CMK (cell line): Measurements from ENCODE around the gene MLLT1.

Source experiments
- DNase-seq: peaks from one replicate; pipeline ENCODE4 v3.0.0-alpha.2; 2010; ENCODE audit warnings: low read depth

MLLT1 gene

DNA sequence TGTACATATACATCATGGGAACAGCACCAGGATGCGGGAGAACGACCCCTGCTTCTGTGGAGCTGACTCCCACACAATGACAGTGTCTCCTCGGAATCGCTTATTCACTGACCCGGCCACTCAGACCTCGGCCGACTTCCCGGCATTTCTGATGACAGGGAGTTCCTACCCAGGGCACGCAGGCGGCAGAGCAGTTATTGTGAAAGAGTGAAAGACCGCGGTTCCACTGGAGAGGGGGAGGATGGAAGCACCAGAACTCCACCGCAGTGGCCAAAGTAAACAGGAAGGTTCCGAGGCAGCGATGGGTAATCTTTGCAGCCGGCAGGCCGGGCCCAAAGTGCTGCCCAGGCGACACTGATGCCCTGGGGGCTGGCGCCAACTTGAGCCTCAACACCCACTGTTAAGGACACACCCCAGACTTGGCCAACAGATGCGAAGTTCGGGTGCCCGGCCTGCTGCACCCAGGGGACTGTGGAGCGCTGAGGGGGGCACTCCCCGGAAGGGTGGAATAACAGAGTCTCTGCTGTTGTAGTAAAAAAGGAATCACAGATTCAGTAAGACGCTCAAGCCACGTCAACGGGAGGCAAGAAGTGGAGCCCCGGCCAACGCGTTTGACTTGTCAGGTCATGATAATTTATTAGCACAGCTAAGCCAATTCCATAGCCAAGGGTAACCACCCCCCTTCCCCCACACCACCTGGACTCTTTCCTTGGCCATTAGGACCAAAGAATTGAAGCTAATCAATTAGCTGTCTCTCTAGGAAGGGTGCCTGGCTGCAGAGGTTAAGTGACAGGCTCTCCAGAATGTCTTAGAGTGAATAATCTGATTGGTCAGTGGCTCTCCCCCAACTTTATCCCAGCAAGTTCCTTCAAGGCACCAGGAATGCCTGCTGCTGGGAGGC lies 5.8 kb downstream of the MLLT1 start:
- no peak for DNase-seq

DNA sequence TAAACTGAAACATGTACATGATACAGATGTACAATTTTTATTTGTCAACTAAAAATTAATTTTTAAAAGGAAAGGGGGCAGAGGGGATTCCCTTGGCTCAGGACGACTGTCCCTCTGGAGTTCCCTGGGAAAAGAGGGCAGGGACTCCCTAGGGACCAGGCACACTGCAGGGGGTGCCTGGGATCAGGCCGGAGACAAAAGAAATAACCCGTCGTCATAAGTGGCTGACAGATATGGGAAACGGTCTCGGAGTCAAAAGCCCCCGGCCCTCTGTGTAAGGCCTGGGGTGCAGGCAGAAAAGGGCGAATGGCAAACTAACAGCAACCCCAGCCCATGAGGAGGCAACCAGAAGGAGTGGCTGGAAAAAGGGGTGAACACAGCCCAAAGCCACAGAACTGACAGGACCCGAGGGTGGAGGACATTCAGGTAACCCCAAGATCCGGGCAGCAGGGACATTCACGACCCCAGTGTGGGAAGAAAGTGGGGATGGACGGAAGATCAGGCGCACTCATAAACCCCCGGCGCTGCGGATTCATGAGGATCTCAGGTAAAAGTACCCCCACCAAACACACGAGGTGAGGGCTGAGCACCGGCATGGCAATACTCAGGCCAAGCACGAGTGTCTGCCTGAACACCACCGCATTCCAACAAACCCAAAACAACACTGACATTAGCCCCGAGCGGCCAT lies 6.7 kb downstream of the MLLT1 start:
- no peak for DNase-seq

DNA sequence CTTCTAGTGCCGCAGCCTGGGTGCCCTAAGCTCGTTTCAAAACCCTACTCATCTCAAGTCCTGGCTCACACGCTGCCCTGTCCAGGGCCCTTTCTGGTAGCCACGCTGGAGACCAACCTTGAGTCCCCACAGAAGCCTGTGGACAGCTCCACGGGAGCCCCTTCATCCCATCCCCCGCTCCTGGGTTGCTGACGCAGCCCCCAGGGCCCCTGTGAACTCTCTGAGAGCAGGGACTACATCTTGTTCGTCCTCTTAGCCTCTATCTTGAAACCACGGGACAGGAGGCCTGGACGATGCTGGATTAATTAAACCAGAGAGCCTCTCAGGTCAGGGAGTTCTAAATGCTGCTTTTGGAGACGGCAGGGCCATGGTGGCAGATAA lies 7.4 kb downstream of the MLLT1 start:
- no peak for DNase-seq

DNA sequence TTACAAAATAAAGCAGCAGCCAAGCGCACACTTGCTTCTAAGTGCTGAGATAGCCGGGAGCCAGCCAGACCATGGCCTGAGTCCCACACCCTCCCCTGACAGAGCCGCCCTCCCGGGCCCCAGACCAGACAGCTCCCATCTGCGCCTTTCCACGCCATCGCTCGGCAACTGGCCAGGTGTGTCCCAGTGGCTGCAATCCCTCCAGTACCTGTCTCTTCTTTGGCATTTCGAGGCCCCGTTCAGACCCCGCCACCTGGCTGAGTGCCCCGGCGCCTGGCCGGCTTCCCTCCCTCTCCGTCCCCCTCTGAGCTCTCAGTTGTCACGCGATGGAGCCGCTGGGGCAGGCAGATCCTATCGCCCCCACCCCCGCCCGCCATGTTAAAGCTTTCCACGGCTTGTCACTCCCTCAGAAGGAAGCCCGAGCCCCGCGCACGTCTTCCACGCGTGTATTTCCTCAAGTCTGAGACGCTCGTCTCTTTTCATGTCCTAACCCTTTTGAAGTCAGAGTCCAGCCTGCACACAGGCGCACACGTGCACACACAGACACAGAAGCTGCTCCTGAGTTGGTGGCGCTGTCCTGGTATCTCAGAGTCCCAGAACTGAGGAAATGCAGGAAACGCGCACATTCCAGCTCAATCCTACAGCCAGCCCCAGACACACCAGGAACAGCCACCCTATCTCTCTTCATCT lies 7.9 kb downstream of the MLLT1 start:
- DNase-seq = no peak

DNA sequence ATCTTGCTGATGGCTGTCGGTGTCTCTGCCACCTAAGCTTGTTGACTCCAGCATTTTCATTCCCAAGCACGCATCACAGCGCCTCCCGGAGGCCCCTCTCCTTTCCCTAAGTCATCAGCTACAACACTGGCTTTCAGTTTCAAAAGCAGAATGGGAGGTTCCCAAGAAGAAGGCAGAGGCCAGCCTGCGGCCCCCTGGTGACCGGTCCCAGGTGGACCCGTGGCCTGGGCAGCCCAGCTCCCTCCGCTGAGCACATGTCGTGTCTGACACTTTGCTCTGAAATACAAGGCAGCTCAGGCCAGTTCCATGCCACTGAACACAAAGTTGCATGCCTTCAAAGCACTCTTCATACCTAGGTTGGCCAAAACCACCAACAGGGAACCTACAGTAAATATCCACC lies 8.5 kb downstream of the MLLT1 start:
- no peak for DNase-seq

DNA sequence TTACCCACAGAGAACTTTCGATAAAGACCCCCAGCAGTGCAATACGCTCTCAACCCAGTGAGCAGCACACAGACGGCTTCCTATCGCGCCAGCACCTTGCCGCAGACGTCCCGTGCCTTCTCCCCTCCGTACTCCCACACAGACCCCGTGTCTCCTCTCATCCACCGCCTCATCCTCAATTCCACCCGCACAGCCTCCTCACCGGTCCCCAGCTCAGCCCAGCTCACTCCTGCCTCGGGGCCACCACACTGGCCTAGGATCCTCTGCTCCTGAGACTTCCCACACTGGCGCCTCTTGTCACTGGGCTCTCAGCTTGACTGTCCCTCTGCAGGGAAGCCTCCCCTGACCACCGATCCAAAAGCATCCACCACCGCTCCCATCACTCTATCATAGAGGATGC lies 9.0 kb downstream of the MLLT1 start:
- DNase-seq = no peak

DNA sequence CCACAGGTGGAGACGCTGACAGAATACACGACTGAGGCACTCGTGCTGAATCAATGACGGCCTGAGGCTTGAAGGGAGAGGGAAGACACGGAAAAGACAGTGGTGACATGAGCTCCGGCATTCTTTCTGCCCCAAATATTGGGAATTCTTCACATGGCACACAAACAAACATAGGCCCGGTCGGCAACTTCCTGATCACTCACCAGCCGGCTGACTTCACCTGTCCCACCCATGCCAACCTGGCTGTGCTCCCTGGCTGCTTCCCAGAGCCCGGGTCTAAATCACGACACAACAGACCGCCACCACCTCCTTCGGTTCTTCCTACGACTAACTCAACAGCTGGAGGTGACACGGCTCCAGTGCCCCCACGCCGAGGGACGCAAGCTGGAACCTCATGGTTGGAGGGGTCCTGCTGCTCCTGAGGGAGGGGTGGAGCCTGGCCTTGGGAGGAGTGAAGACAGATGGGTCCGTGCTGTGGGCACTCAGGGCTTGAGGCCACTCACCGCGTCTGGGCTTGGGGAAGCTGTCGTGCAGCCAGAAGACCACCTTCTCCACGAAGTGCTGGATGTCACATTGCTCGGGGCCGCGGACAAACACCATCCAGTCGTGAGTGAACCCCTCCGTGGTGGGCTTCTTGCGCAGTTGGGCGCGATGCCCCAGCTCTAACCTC lies 9.6 kb downstream of the MLLT1 start:
- DNase-seq = no peak

DNA sequence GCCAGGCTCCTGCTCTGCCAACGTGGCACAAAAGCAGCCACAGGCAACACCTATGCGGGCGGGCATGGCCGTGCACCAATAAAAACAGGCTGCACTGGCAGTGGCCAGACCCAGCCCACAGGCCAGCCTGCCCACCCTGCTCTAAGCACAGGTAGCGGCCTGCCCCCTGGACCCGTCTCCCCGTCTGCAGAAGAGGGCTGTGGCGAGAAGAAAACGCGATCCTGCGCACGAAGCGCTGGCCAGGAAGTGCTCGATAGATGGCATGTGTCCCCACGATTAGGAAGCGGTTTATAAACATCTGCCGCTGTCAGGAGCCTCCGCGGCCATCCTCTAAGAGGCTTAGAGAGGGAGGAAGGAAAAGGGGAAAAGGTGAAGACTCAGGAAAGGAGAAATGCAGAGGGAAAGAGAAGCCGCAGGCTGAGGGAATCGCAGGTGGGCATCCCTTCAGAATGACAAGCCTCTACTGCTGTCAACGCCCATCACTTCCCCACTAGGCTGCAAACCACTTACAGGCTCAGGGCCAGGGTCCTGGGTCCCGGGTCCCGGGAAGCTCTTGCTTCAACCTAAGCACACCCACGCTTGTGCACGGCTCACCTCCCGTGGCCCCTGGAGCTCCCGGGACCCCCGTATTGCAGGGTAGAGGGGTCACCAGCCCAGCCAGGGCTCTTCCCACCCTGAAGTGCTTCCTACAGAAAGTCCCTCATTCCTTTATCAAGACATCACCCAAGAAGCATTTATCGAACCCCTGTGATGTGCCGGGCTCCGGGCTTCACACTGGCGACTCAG lies 10.5 kb downstream of the MLLT1 start:
- no peak for DNase-seq

DNA sequence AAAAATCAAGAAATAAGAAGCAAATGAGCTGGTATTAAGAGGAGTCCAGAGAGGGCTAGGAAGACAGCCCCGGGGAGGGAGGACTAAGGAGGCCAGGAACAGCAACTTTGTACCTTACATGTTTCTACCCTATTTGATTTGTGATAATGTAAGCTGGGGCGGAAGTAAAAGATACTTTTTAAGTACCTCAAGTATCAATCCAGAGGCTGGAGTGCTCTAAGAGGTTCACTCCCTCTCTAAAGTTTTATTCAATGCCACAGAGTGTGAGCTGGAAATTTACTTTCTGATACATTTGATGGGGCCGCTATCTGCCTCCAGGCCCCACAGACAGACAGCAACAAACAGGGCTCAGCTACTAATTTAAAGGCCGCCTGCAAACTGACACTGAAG lies 11.4 kb downstream of the MLLT1 start:
- DNase-seq = no peak

DNA sequence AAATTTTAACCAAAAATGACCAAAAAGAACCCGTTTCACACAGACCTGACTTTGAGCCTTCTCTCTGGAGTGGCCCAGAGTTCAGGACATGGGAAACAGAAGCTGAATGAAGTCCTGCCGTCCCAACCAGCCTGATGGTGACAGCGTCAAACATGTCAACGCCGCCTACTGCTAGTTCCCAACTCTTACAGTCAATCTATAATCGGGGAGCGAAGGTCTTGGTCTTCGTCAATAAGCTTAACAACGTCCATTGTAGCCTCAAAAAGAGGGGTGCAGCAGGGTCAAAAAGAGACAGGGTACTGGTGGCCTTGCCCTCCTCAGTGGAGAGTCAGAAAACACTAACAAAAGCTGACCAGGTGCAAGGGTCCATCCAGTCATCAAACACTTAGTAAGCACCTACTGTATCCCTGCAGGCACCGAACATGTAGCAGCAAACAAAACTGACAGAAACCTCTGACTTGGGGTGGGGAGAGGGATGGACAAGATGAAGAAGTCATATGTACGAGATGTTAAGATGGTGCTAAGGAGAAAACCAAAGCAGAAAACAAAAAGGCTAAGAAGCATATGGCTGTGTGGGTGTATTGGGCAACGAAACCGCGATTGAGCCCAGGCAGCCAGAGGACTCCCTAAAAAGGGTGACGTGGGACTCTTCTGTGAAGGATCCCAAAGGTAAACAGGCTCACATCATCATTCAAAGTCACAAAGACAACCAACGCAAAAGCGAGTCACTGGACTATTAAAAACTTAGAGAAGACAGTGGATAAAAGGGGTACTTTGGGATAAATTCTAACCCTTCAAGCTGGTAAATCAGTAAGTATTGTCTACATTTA lies 12.0 kb downstream of the MLLT1 start:
- DNase-seq = no peak

DNA sequence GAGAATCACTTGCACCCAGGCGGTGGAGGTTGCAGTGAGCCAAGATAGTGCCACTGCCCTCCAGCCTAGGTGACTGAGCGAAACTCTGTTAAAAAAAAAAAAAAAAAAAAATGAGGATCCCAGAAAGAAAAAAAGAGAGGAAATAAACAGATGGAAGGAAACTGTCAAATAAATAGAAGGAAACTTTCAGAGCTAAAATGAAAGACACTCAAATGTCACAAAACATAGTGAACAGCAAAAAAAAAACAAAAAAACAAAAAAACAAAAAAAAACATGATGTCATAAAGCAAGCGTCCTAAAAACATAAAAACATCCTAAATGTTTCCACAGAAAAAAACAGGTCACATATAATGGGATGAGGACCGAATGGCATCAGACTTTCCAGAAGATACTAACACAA lies 15.0 kb downstream of the MLLT1 start:
- DNase-seq = no peak

DNA sequence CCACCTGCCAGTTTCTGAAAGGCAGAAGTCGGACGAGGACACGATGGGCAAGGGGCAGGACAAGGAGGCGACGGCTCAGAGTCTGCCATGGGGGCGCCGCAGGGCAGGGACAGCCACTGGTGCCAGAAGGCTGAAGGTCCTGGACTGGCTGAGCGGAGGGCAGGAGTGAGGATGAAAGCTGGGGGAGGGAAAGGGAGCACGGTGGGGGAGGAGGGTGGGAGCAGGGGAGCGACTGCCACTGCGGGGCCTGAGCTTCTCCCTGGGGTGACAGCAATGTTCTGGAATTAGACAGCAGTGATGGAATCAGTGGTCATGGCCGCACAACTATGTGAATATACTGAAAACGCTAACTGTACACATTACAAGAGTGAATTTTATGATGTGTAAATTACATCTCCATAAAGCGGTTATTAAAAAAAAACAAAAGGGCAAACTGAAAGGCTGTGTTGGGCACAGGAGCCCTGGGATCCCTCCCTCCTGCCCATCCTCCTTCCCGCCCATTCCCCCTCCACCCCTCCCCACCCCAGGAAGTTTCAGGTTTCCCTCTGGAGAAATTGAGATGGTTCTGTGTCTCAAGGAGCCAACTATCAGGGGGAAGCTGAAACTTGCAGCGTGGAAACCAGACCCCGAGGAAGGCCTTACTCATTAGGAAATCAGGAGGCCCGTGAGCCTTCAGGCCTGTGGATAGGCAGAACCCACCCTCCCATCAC lies 15.9 kb downstream of the MLLT1 start:
- no peak for DNase-seq

DNA sequence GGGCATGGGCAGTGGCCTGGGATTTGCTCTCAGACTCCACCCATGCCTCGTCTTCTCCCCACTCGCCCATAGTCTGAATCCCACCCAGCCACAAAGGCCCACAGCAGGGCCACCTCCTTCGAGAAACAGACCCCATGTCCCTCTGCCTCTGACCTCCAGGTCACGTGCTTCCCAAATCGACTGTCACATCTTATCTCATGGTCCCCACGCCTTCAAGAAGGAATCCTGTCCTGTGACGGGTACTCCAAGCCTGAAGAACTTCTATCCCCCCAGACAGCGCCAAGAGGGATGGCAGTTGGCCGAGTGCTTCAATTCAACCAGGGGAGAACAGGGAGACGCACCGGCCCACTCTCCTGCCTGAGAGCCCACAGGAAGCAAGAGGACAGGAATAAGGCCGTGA lies 16.5 kb downstream of the MLLT1 start:
- DNase-seq = no peak

DNA sequence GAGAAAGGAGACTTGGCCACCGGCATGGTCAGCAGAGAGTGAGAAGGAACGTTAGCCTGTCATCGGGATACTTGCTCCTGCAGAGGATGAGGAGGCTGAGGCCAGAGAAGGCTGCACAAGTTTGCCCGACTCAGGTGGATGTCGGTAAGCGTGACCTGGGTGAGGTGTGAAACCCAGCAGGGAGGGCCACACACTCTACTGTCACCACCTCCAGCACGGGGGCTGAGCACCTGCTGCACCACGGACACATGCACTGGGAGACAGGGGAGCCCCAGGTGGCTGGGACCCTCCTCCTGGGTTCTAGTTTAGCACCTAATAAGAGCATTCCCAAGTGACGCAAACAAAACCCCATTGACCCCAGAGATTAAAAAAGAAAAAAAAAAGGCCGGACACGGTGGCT lies 17.3 kb downstream of the MLLT1 start:
- no peak for DNase-seq

DNA sequence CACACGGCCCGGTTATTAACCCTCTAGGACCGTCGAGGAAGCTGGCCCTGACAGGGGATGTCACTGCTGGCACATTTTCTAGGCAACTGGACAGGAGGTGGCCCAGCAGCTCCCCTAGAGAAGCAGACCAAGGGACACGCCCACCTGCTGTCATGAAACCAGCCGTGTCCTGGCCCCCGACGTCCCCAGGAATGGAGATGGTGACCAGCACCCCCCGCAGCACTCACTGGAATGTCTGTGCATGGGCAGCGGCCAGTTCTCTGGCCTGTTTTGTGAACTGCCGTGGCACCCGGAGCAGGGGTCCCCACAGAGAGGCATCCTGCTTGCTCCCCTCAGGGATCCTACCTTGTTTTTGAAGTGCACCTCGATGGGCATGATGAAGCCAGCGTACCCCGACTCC lies 17.9 kb downstream of the MLLT1 start:
- no peak for DNase-seq

DNA sequence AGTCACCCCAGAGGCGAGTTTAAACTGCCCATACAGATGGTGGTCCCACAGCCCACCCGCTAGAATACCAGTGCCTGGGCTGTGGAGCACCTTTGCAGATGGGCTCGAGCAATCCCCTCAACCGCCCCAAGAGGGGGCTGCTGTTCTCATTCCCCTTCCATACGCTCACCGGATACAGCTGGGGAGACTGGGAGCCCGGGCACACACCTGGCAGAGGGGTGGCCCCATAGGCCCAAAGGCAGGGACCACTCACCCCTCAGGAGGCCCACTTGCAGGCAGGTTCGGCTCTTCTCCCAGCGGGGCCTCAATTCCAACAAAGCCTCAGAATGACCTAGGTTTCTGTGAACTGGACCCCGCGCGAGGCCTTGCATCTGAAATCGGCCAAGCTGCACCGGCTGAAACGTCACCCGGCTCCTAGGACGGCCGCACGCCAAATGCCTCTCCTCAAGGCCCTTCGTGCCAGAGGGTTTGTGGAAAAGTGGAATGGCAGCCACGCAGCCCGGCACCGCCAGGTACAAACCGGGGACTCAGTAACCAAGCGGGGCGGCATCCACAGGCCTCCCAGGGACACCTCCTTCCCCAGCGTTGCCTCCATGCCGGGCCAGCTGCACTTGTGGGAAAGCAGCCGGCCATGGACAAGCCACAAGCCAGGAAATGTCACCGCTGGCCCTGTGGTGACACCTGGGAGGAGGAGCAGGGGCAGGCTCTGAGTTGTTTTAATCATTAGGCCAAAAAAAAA lies 18.7 kb downstream of the MLLT1 start:
- DNase-seq = no peak

DNA sequence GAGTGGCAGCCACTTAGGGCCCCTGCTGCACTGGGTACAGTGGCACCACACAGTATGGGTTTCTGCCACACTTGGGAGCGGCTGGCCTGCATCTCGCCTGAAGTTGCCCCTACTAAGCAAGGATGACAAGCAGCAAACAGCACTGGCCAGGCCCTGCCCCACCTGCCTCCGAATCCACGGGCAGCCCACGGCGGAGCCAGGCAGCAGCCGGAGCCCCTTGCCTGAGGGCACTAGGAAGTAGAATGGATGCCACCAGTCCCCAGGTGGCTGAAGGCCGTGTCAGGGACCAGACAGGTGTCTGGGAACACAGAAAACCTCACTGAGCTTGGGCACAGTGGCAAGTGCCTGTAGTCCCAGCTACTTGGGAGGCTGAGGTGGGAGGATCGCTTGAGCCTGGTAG lies 19.4 kb downstream of the MLLT1 start:
- no peak for DNase-seq

DNA sequence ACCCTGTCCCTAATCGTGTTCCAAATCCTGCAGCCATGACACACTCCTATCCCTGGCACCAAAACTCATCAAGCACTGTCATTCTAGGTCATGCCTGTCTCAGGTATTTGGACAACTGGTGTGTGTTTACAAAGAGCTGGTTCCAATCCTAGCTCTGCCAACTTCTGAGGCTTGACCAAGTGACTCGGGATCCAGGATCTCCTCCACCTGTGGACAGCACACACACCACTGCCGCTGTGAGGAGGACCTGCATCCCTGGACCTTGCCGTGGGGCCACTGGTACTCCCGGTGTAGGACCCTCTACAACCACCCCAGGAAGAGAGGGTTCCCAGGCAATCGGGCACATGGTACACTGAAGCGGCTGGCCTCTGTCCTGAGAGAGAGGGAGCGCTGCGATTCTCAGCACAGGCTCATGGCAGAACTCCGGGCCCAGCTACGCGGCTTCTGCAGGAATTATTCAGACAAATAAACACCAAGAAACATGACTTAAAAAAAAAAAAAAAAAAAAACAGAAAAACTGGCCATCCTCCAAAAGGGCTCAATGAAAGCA lies 20.4 kb downstream of the MLLT1 start:
- no peak for DNase-seq

DNA sequence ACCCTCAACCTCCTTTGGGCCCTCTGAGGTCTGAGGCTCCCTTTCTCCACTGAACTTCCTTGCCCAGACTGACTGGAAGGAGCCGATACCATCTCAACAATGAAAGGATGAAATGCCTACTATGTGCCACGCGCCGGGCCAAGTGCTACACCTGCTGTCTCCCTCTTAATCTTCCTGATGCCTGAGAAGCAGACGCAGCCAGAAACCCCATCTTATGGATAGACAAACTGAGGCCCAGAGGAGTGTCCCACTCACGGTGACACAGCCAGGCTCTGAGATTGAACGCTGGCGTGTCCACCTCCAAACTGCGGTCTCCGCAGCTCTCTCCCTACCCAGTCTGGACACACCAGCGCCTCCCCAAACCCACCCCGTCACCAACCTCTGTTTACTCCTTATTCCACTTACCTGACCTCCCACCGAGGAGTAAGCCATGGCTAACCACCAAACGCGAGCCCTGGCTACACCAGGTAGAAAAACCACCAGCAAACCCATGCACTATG lies 20.9 kb downstream of the MLLT1 start:
- no peak for DNase-seq
